OCI-LY7 (cell line): ENCODE data around the gene RILP. TPM values are rescaled to one million over a fixed set of nuclear protein-coding genes. Genes with fewer than 3 reads are reported as not detected.
A peak's percentile ranks its signal among the peaks of the same experiment; 100 is the strongest.

Source experiments
- BruUV-seq: library from RNA; stranded (reverse); fragments of 400-500 nt; replicated peaks from 2 replicates; lab custom pipeline; 2021; lab: Mats Ljungman, UMichigan
- CTCF ChIA-PET: fragments of 300-600 bp; sonication (Branson Sonifier 250); formaldehyde crosslinking; loops from one replicate; lab custom pipeline; 2022; ENCODE audit warnings: antibody characterized with exemption; ENCODE audit not compliant: unreplicated experiment; lab: Charles Lee
- POLR2A ChIA-PET: fragments of 300-600 bp; sonication (Branson Sonifier 250); formaldehyde crosslinking; loops from one replicate; lab custom pipeline; 2022; ENCODE audit warnings: antibody characterized with exemption; lab: Charles Lee
- DNase-seq: peaks from one replicate; pipeline ENCODE4 v3.0.0-alpha.2; 2015; ENCODE audit warnings: low spot score
- H2AFZ ChIP-seq: fragments of 200-600 bp; sonication (generic), shearing (Covaris generic); 2 replicates; pipeline ENCODE4 v1.6.1; 2014; ENCODE audit warnings: mild to moderate bottlenecking, antibody characterized with exemption, low read length, moderate library complexity
- H3K27ac ChIP-seq: fragments of 200-600 bp; sonication (generic); 2 replicates; pipeline ENCODE4 v1.5.1; 2014; ENCODE audit warnings: mixed run types, low read depth, mild to moderate bottlenecking, moderate library complexity, low read length, inconsistent platforms; ENCODE audit not compliant: poor library complexity, severe bottlenecking
- H3K36me3 ChIP-seq: fragments of 200-600 bp; sonication (generic); 2 replicates; pipeline ENCODE4 v1.6.1; 2014; ENCODE audit warnings: mild to moderate bottlenecking, antibody characterized with exemption, low read length, moderate library complexity, mixed read lengths; ENCODE audit not compliant: insufficient read depth
- H3K4me1 ChIP-seq: fragments of 200-600 bp; sonication (generic); 2 replicates; pipeline ENCODE4 v1.5.1; 2014; ENCODE audit warnings: mild to moderate bottlenecking, low read length; ENCODE audit not compliant: insufficient read depth, poor library complexity, severe bottlenecking
- H3K4me2 ChIP-seq: fragments of 200-600 bp; sonication (generic); 2 replicates; pipeline ENCODE4 v1.6.1; 2014; ENCODE audit warnings: mild to moderate bottlenecking, low read length
- H3K4me3 ChIP-seq: fragments of 200-600 bp; sonication (generic); 2 replicates; pipeline ENCODE4 v1.5.1; 2014; ENCODE audit warnings: mild to moderate bottlenecking, low read depth, low read length; ENCODE audit not compliant: poor library complexity, severe bottlenecking
- H3K79me2 ChIP-seq: fragments of 200-600 bp; sonication (generic); 2 replicates; pipeline ENCODE4 v1.6.1; 2016; ENCODE audit warnings: low read depth, mild to moderate bottlenecking, low read length, moderate library complexity, mixed read lengths; ENCODE audit not compliant: insufficient read depth
- H3K9me2 ChIP-seq: fragments of 200-600 bp; sonication (generic); 2 replicates; pipeline ENCODE4 v1.6.1; 2016; ENCODE audit warnings: mild to moderate bottlenecking, low read length, mixed read lengths; ENCODE audit not compliant: insufficient read depth
- H3K9me3 ChIP-seq: fragments of 200-600 bp; sonication (generic); 2 replicates; pipeline ENCODE4 v1.6.1; 2014; ENCODE audit warnings: mild to moderate bottlenecking, mixed run types, low read length, mixed read lengths
- H4K20me1 ChIP-seq: fragments of 200-600 bp; sonication (generic); 2 replicates; pipeline ENCODE4 v1.6.1; 2014; ENCODE audit warnings: mild to moderate bottlenecking, antibody characterized with exemption, low read length, moderate library complexity, mixed read lengths; ENCODE audit not compliant: insufficient read depth
- CTCF ChIP-seq: fragments of 200-600 bp; sonication (generic); conservative IDR thresholded peaks from 2 replicates; pipeline ENCODE4 v1.5.1; 2014; ENCODE audit warnings: mild to moderate bottlenecking, antibody characterized with exemption, low read length, moderate library complexity, mixed read lengths
- EZH2phosphoT487 ChIP-seq: fragments of 200-600 bp; sonication (generic); IDR thresholded peaks from 2 replicates; pipeline ENCODE4 v1.6.1; 2018; ENCODE audit warnings: low read depth, borderline replicate concordance, mild to moderate bottlenecking, mixed run types, antibody characterized with exemption, low read length, moderate library complexity, mixed read lengths
- intact Hi-C: fragments of 100-400 bp; cut with micrococcal nuclease; formaldehyde crosslinking; loops from one replicate; pipeline ENCODE4 v1.10.0; 2022; ENCODE audit not compliant: unreplicated experiment
- total RNA-seq, 2 experiments: library from RNA; depleted of rRNA in 1 of 2; stranded (reverse); fragments of >200 nt in 1 of 2; shearing (Covaris generic) in 1 of 2; gene quantifications; 2 replicates each; pipeline ENCODE4 v1.2.3, GENCODE V29; 2014 to 2022

RILP gene
- total RNA-seq, 2 experiments from 2014 or later: 1.2 to 3.2 TPM

DNA sequence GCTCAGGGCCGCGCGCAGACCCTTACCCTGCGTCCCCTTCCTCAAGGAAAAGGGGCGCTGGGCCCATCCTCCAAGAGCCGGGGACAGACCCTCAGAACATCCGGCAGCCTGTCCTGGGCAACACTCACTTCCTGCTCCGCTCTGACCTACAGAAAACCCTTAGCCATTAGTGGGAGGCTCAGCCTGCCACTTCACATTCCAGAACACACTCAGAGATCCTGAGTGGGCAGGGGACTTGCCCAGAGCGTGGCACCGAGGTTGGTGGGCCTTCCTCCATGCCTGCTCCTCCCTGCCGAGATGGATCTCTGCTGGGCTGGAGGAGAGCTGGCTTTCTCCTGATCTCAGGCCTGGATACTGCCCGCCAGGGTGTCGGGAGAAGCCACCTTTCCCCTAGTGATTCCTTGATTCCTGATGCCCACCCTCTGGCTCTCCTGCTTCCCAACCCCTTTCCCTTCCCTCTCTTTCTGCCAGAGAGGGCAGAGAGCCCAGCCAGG is 5.6 kb downstream of the RILP start:
- no peak for TF ChIP-seq CTCF
- no peak for TF ChIP-seq EZH2phosphoT487
- Histone ChIP-seq H3K4me3 (peak overlapping the region; percentile 66), H3K9me2 (no peaks in the 10 kb centered on the region), H3K36me3 (peaks cover 10% of the 10 kb centered on the region; the same call in 1 of the 2 replicates), H3K4me2 (peak overlapping the region; percentile 82), H3K27ac (no peak overlapping the region), H2AFZ (peak overlapping the region; percentile 47; the same call in 1 of the 2 replicates), H4K20me1 (no peaks in the 10 kb centered on the region), H3K9me3 (no peaks in the 10 kb centered on the region), H3K4me1 (peaks cover 23% of the 10 kb centered on the region), H3K79me2 (no peaks in the 10 kb centered on the region)
- no peak for DNase-seq
- intact Hi-C loops: no loop called here
- BruUV-seq: no TSS peak
- ChIA-PET CTCF (no interaction called here), POLR2A (interaction anchor here (0.6 kb wide), 1 partner anchor 260 kb away, joined by 3 read pairs; no protein-coding TSS in a partner anchor)

DNA sequence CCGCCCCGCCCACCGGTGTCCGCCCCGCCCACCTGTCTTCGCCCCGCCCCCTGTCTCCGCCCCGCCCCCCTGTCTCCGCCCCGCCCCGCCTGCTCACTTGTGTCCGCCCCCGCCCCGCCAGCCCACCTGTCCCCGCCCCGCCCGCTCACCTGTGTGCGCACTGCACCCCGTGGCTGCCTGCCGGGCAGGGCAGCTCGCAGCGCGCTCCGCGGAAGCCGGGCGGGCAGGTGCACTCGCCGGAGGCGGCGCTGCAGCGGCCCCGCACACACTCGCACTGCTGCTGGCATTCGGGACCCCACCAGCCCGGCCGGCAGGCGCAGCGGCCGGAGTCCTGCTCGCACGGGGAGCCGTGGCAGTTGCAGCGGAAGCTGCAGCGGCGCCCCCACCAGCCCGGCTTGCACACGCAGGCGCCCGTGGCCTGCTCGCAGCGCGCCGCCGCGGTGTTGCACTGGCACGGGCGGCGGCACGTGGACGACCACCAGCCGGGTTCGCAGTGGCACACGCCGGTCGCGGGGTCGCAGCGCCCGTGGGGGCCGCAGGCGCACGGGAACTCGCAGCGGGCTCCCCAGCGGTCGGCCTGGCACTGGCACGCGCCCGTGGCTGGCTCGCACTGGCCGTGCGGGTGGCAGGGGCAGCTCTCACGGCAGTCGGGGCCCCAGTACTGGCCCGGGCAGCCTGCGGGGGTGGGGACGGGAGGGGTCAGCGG is 6.2 kb downstream of the RILP start:
- Histone ChIP-seq H3K4me2 (peak overlapping the region; percentile 82), H3K9me2 (no peaks in the 10 kb centered on the region), H3K79me2 (no peaks in the 10 kb centered on the region), H3K4me3 (peak overlapping the region; percentile 66), H3K36me3 (peaks cover 10% of the 10 kb centered on the region; the same call in 1 of the 2 replicates), H3K9me3 (no peaks in the 10 kb centered on the region), H2AFZ (peak overlapping the region; percentile 47; the same call in 1 of the 2 replicates), H3K27ac (no peak overlapping the region), H3K4me1 (peaks cover 25% of the 10 kb centered on the region), H4K20me1 (no peaks in the 10 kb centered on the region)
- no TSS peak for BruUV-seq
- ChIA-PET POLR2A (interaction anchor here (0.6 kb wide), 1 partner anchor 260 kb away, joined by 3 read pairs; no protein-coding TSS in a partner anchor), CTCF (no interaction called here)
- intact Hi-C loops: no loop called here
- TF ChIP-seq EZH2phosphoT487 (no peak), CTCF (peak; percentile 54)
- DNase-seq: peak; percentile 77

DNA sequence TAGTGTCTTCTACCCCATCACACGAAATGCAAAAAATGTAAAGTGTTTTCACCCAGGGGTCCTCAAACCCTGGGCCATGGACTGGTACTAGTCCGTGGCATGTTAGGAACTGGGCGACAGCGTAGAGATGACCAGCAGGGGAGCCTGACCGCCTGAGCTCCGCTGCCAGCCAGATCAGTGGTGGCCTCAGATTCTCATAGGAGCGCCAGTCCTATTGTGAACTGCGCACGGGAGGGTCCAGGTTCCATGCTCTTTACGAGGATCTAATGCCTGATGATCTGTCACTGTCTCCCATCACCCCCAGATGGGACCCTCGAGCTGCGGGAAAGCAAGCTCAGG is 8.6 kb downstream of the RILP start:
- no peaks in the 10 kb centered on the region for H3K36me3 ChIP-seq
- H3K4me2 ChIP-seq: no peak overlapping the region
- peaks cover 27% of the 10 kb centered on the region for H3K4me1 ChIP-seq
- no TSS peak for BruUV-seq
- intact Hi-C loops: no loop called here
- H3K79me2 ChIP-seq: no peaks in the 10 kb centered on the region
- TF ChIP-seq CTCF (no peak), EZH2phosphoT487 (no peak)
- H3K4me3 ChIP-seq: no peak overlapping the region
- H4K20me1 ChIP-seq: no peaks in the 10 kb centered on the region
- H3K9me3 ChIP-seq: no peaks in the 10 kb centered on the region
- no peaks in the 10 kb centered on the region for H3K9me2 ChIP-seq
- ChIA-PET CTCF (no interaction called here), POLR2A (interaction anchor here (0.6 kb wide), 1 partner anchor 21 kb away, joined by 3 read pairs; no protein-coding TSS in a partner anchor)
- H2AFZ ChIP-seq: no peak overlapping the region
- no peak overlapping the region for H3K27ac ChIP-seq
- DNase-seq: no peak
